Spleen (tissue), 7 donors: Measurements from ENCODE around the gene NAT8L.

Experiments
- CTCF ChIP-seq, 11 experiments: fragments of 200-600 bp in 7 of 11; fragments of 450-650 bp in 4 of 11; sonication (generic) in 4 of 11; IDR thresholded peaks in 8 of 11; conservative IDR thresholded peaks in 3 of 11; 1 replicate in 7 of 11; 2 replicates in 4 of 11; pipeline versions ENCODE4 v1.4.0 to v1.8.0; 2016 to 2021; ENCODE audit warnings: antibody characterized with exemption in 11 of 11, inconsistent platforms in 4 of 11, mild to moderate bottlenecking in 1 of 11
- POLR2A ChIP-seq, 3 donors: fragments of 450-650 bp; IDR thresholded peaks; one replicate each; pipeline ENCODE4 v1.5.1; 2017; ENCODE audit warnings: antibody characterized with exemption in 3 of 3, mild to moderate bottlenecking in 1 of 3
- donor health status: DM: no; HTN: no; CAD: no; lungs with moderate emphysema.
- donor health status: DM: no; HTN: no; CAD: no.
- donor health status: DM: no; HTN: no; CAD: no.

GRCh38 chr4:2048831-2049230, 10.3 kb upstream of the NAT8L start:
- TF ChIP-seq CTCF (IDR thresholded peaks at IDR 0.05 in 8 of 11, conservative IDR thresholded peaks at IDR 0.05 in 3 of 11) = no peak
- TF ChIP-seq POLR2A (IDR thresholded peaks at IDR 0.05) = no peak
